NCI-H345 (cell line): ENCODE data around the gene TRPM6.
"Not testable (repeated sequence)": the region's sequence is repeated elsewhere in the genome, so short reads cannot be mapped to it uniquely, and the experiment has no call there.

ENCODE experiments used
- DNase-seq: peaks from one replicate; lab custom pipeline; 2025; lab: John Stamatoyannopoulos, UW

The TRPM6 gene

DNA sequence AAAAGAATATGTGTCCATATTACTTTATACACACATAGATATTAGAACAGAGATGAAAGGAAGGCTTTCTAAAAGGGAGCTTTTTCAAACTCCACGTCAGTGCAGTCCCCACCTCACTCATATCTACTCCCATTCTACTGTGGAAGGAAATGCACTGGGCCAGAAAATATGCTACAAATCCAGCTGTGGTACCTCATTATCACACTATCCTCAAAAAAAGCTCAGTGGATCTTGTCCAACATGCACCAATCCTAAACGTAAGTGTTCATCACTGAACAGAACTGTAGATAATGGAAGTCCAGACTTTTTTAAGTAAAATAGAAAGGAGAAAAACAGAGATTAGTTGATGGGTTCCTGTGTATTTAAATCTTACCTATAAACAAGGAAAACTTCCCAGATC lies 27.9 kb downstream of the TRPM6 start:
- DNase-seq, result no peak

- no peak for DNase-seq
Observed at GRCh38 chr9:74858751-74859414, 28.8 kb downstream of the TRPM6 start.

DNA sequence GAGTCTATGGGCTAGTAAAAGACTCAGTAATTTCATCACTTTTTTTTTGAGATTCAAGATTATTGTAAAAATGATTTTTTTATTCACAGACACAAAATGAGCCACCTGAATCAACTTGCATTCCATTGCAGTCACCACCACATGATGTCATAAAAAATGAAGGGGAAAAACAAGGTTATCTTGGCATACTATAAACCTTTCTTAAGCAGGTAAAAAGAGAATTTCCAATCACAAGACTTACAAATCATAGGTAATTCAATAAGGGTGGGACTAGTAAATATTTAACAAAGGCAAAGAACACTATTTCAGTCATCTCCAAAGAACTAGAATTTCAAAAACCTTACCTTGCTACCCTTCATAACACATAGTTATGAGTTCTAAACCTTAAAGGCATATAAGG lies 30.7 kb downstream of the TRPM6 start:
- no peak for DNase-seq

GRCh38 chr9:74855072-74855471 lies 32.6 kb downstream of the TRPM6 start:
- no peak for DNase-seq

DNA sequence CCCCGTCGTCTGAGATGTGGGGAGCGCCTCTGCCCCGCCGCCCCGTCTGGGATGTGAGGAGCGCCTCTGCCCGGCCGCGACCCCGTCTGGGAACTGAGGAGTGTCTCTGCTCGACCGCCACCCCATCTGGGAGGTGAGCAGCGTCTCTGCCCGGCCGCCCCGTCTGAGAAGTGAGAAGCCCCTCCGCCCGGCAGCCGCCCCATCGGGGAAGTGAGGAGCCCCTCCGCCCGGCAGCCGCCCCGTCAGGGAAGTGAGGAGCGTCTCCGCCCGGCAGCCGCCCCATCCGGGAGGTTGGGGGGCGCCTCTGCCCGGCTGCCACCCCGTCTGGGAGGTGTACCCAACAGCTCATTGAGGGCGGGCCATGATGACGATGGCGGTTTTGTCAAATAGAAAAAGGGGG lies 34.7 kb downstream of the TRPM6 start:
- not testable (repeated sequence) for DNase-seq

DNA sequence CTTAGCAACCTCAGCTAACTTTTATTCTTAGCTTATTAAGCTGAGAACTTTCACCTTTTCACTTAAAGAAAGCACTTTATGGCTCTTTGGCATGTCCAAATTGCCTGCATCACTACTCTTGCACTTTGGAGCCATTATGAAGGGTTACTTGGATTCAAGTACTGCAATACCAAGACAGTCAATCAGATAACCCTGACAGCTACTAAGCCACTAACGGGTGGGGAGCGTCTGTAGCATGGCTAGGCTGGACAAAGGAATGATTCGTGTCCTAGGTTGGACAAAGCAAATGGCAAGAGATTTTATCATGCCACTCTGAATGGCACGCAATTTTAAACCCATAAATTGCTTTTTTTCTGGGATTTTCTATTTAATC lies 39.6 kb downstream of the TRPM6 start:
- DNase-seq, result no peak

DNA sequence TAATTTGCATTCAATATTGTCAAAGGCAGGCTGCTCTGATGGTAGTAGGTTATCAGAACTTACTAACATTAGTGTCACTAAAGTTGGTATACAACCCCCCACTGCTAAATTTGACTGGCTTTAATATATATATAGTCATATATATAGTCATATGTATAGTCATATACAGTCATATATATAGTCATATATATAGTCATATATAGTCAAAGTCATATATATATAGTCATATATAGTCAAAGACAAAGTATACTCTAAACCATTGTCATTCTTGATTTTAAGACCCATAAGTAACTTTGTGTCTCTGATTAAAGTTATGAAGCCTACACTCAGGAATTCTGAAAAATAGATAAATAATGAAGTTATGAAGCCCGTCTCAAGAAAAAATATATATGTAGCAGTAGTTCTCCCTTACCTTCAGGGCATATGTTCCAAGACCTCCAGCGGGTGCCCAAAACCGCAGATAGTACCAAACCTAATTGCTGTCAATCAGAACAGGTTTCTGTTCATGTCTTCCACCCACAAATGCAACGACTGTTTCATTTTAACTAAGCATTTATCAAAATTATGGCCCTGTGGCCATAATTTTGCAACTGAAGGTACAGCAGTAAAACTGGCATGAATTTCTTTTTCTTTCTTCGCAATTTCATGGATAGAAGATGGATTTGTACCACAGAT lies 40.1 kb downstream of the TRPM6 start:
- DNase-seq, result no peak

- no peak for DNase-seq
Observed at GRCh38 chr9:74846766-74847165, 41.0 kb downstream of the TRPM6 start.

- DNase-seq, result no peak
Observed at GRCh38 chr9:74838351-74838750, 49.4 kb downstream of the TRPM6 start.

- no peak for DNase-seq
Observed at GRCh38 chr9:74824654-74825053, 63.1 kb downstream of the TRPM6 start.

DNA sequence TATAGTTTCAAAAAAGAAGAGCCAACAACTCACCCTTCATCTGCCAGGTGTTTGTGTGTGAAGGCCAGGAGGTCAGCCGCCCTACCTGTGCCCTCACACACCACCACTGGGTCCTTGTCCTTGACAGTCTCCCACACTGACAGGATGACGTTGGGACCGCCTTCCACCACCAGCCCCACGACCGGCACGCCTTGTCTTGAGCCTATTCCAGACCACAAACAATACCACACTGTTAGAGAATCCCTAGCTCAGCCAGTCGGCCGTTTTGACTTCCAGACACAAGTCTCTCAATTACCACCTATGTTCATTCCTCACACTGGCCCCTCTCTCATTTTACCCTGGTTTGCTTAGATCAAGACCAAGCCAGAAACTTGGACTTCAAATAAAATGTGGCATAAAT lies 66.1 kb downstream of the TRPM6 start:
- no peak for DNase-seq

- DNase-seq, result no peak
Observed at GRCh38 chr9:74817816-74818215, 69.9 kb downstream of the TRPM6 start.

GRCh38 chr9:74817281-74817810 lies 70.4 kb downstream of the TRPM6 start:
- no peak for DNase-seq

DNA sequence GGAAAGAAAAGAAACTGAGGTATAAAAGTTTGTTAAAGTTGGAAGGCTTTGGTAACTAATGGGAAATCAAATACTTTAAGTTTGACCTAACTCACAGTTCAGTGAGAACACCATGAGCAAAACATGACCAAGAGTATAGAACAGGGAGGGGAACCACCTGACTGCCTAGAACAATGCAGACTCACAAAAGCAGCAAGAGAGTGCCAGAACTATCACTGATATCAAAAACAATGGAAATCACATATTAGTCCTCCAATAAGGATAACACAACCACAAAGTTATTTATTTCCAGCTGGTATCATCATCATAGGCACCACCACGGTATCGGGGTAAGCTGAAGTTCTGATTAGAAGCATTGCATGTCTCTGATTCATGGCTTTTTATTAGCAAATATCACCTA lies 77.5 kb downstream of the TRPM6 start:
- DNase-seq, result no peak

- DNase-seq, result no peak
Observed at GRCh38 chr9:74804018-74804385, 83.7 kb downstream of the TRPM6 start.

DNA sequence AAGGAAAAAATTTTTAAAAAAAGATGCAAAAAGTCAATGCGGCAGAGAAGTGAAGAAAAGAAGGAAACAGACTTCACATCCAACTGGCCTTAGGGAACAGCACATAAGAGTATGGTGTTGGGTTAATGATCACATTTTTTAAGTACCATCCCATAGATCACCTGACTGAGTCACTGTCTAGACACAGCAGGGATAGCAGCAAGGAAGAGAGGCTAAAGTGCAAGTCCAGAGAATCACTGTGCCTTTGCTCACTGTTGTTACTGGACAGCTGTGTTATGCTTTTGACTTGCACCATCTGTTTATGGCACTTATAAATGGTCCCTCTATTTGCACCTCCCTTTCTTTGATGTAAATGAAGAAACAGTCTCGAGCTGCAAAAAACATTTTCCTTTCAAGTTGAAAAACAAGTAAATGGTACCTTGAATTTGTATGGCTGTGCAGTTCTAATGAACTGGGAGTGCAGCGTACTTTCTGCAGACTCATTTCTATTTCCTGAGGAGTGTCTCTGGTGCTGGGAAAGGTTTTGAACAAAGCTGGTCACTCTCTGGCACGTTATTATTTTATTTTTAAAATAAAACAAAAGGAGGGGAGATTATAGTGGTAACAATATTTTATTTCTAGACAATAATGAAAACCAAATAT lies 84.2 kb downstream of the TRPM6 start:
- no peak for DNase-seq

- no peak for DNase-seq
Observed at GRCh38 chr9:74800226-74800625, 87.5 kb downstream of the TRPM6 start.

DNA sequence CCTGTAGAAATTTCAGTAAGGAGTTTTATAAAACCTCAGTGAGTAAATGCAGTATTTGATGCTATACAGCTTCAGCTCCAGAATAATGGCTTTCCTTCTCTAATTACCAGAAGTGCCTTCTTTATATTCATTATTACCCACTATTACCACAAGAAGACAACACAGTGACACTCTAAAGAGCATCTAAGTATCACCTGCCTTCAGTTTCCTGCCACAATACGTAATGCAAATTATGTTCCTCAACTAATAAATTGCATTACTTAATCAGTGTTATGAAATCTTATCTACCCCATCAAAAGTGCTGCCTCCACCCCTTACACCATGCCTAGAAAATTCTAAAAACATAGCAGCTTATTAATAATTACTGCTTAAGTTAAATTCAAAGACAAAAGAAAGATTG lies 91.9 kb downstream of the TRPM6 start:
- DNase-seq, result no peak

DNA sequence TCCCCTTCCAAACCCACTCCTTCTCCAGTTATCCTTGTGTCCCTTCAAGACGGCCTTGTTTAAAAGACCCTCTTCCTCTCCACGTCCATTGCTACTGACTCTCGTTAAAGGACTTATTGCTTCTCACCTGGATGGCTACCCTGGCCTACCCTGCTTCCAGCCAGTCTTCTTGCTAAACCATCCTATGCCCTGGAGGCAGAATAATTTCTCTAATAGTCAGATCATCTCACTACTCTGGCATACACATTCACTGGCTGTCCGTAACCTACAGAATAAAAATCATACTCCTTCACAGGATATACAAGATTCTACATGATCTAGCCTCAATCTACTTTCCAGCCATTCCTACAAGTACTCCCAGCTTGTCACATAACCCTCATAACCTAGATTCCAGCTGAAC lies 92.6 kb downstream of the TRPM6 start:
- no peak for DNase-seq

- no peak for DNase-seq
Observed at GRCh38 chr9:74784506-74784905, 103.2 kb downstream of the TRPM6 start.

- no peak for DNase-seq
Observed at GRCh38 chr9:74783408-74783807, 104.3 kb downstream of the TRPM6 start.

DNA sequence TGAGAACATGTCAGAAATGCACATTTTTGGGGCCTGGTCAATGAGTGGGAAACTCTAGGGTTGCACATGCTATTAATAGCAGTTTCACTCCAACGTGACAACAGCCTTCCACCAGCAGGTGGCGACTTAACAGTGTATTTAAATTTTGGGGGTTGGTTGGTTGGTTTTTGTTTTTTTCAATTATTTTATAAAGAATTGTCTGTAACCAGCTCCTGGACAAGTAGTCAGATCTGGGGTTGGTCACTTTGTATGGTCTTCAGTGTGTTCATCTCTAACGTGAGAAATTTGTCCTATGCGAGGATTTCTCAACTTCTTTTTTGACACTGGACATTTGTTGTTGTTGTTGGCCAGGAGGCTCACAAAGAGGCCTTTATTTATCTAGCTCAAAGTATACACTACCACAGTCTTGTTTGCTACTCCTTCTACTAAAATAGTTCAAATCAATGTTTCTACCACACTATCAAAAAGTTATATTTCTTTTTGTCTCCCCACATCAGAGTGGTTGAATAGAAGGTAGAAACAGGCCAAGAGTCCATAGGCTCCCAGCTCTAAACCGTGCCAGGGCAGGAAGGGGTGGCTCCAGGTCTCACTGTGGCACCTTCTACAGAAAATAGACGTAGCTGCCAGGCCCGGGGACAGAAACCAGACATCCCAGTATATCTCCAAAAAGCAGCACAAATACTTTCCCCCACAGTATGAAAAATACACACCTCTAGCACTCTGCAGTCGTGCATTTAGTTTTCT lies 110.4 kb downstream of the TRPM6 start:
- DNase-seq, result peak; percentile 52

GRCh38 chr9:74775396-74775795 lies 112.3 kb downstream of the TRPM6 start:
- no peak for DNase-seq
